DMS79 (cell line): ENCODE data around the gene NPIPB8.
"Not testable (repeated sequence)": the region's sequence is repeated elsewhere in the genome, so short reads cannot be mapped to it uniquely, and the experiment has no call there.

ENCODE experiments used
- DNase-seq: peaks from one replicate; lab custom pipeline; 2025; lab: John Stamatoyannopoulos, UW

NPIPB8 gene

DNA sequence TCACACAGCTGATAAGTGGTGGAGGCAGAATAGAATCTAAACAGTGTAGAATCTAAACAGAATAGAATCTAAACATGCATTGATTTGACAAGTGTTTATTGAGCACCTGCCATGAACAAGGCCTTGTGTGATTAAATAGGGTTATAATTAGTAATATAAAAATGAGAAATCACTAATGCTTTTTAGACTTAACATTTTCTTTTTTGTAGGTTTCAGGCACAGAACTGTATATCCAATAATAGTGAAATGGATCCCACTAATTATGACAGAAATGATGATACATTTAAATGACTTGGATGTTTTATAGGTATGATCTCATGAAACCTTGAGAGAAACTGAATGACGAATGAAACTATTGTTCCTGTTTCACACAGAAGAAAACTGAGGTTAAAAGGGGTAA, at the start of gene NPIPB8:
Gene NPIPB8, plus strand, starts transcription at position 301 of the 400 bp plus-strand sequence. CDS start 296 bp downstream, outside the sequence.
- not testable (repeated sequence) for DNase-seq

DNA sequence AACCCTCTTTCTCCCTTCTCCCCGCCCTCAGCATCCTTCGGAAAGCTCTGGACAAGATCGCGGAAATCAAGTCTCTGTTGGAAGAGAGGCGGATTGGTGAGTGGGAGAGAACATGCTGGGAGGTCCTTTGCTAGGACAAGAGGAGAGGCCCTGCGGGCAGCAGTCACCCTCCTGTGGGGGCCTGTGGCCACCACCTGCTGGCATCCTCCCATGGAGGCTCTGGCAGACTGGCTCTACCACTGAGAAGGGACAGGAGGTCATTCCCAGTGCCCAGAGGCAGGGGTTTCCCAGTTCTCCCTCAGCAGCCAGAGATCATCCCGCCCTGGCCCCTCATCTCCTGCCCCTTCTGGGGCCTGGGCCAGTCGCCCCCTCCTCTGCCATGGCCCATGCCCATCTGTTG, 48.8 kb upstream of the NPIPB8 start:
- DNase-seq: no peak

DNA sequence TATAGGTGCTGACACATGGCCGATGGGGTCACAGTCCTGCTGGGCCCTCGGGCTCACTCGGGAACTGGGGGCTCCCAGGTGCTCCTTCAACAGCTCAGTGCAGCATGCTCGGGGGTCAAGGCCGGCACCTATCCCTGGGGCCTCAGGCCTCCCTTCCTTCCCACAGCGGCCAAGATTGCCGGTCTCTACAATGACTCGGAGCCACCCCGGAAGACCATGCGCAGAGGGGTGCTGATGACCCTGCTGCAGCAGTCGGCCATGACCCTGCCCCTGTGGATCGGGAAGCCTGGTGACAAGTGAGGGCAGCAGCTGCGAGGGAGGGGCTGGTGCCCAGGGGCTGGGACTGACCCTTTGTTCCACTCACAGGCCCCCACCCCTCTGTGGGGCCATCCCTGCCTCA, 47.9 kb upstream of the NPIPB8 start:
- no peak for DNase-seq

DNA sequence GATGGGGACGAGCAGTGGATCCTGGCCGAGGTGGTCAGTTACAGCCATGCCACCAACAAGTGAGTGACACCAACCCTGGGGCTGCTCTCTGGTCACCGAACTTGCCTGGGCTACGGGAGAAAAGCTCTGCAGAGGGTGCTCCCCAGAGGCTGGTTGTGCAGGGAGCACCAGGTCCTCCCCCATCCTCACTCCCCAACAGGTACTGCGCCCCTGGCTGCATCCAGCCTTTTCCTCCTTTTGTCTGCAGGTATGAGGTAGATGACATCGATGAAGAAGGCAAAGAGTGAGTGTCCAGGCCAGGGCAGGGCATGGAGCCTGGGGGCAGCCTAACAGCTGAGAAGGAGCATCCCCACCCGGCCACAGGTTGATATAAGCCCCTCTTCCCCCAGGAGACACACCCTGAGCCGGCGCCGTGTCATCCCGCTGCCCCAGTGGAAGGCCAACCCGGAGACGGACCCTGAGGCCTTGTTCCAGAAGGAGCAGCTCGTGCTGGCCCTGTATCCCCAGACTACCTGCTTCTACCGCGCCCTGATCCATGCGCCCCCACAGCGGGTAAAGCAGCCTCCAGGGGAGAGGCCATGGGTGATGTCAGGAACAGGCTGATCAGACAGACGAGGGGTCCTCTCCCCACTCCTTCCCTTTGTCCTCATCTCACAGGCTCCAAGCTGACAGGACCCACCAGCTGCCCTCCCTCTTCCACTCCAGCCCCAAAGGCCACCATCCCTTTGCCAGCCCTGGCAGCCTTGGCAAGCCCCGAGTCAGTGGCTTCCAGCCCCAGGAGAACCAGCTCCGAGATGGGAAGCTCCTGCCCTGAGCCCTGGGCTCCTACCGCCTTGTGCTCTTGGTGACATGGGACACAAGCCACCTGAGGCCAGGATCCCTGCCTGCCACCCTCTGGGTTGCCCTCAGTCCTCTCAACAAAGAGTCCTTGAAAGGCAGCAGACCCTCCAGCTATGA, 47.2 kb upstream of the NPIPB8 start:
- no peak for DNase-seq

DNA sequence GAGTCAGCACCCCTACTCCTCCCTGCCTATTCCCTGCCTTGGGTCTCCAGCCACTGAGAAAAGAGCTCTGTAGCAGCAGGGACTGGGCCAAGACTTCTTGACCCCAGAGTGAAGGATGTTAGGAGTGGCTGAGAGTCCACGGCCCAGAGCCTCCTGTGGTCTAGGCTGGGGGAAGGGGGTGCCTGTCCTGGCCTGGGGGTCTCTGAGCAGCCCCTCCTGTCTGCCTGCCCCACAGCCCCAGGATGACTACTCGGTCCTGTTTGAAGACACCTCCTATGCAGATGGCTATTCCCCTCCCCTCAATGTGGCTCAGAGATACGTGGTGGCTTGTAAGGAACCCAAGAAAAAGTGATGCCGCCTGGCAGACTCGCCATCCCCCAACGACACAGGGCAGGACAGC, 46.5 kb upstream of the NPIPB8 start:
- DNase-seq: no peak

DNA sequence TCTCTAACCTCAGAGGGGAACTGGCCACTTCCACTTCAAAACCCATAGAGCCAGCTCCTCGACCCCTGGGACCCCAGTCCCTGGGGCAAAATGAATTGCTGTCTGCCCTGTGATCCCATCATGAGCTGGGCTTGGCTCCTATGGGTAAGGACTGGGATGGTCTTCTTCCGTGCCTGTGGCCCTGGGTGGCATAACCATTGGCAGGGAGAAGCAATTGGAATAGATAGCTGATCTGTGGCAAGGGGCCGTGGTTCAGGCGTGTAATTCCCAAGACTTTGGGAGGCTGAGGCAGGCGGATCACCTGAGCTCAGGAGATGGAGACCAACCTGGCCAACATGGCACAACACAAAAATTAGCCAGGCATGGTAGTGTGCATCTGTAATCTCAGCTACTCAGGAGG, 45.4 kb upstream of the NPIPB8 start:
- DNase-seq: no peak

DNA sequence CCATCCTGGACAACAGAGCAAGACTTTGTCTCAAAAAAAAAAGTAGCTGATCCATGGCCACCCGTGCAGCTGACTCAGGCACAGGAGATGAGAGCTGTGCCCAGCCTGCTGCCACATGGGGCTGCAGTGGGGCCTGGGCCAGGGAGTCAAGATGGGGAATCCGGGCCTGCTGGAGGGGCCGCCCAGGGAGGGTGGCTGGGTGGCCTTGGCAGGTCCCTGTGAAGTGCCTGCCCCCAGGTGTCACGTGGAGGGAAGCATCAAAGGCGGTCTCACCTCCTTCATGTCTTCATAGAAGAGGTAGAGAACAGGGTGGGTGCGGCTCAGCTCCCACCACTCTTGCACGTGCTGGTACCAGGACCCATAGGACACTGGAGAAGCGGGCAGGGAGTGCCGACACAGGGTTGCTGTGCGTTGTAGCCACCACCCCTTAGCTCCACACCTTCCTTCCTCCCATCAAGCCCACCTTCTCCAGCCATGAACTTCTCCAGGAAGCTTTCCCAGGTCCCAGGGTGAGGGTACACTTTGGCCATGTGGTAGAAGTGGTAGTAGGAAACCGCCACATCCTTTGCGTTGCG, 44.8 kb upstream of the NPIPB8 start:
- DNase-seq: no peak

DNA sequence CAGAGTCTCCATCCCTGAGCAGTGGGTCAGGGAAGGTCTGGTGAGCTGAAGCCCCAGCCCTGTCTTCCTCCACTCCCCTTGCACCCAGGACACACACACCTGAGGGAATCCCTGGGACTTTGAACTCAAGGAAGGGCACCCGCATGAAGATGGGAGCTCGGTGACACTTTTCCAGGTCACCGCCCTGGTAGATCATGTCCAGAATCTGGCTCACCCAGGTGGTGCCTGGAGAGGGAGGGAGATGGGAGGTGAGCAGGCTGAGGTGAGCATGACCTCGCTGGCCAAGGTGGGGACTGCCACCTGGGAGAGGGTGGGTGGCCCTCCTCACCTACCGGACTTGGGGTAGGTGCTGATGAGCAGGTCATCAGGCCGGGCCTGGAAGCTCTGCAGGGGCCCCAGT, 42.4 kb upstream of the NPIPB8 start:
- DNase-seq: not testable (repeated sequence)

DNA sequence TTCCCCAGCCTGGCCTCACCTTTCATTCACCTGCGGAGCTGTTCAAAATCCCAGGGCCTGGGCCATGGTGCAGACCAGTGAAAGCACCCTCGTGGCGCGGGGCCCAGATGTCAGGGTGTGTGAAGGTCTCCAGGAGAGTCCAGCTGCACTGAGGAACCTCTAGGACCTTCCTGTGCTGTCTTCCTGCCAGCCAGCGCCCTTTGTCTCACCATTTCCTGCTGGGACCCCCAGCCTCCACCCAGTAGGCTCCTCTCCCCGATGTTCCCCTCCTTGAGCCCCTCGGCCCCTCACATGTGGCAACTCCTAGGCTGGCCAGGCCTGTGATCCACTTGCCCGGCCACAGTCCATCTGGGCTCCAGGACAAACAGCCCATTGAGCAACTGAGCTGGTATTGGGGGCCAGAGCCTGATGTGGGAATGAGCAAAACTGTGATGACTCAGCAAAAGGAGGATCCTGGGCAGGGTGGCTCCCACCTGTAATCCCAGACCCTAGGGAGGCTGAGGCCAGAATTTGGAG, 41.7 kb upstream of the NPIPB8 start:
- DNase-seq: no peak

DNA sequence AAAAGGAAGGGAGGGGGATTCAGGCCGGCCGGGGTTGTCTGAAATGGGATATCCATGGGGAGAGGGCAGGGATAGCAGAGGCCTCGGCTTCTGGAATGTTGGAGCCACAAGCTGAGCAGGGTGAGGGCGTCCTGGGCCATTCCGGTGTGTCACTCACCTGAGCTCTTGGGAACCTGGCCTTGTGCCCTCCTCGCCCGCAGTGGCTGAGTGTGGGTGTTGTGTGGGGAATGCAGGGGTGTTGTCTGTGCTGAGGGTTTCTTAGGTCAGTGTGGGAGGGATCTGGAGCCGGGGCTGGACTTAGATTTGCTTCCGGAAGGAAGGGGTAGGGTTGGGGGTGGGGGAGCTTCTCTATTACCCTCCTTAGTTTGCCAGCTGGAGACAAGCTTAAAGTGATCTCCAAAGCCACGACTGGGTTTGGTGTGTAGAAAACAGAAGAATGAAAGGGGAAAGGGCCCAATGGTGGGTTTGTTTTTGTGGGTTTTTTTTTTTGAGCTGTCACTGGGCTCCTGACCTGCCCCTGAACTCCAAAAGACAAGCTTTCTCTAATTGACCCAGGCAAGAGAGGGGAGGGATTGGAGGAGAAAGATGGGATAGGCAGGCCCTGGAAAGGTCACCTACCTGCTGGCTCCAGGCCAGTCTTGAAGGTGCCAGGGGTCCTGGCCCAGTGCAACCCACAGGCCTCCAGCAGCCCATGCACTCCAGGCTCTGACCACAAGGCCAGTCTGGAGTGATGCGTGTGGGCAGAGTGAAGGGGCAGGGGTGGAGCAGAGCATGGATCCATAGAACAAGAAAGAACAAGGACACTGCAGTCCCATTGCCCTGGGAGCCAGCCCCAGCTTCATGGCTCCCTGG, 40.8 kb upstream of the NPIPB8 start, which contains the start of gene SULT1A2:
Gene SULT1A2, minus strand, starts transcription at position 211 of the 852 bp plus-strand sequence. CDS start 1,120 bp downstream, outside the sequence.
- DNase-seq: no peak

DNA sequence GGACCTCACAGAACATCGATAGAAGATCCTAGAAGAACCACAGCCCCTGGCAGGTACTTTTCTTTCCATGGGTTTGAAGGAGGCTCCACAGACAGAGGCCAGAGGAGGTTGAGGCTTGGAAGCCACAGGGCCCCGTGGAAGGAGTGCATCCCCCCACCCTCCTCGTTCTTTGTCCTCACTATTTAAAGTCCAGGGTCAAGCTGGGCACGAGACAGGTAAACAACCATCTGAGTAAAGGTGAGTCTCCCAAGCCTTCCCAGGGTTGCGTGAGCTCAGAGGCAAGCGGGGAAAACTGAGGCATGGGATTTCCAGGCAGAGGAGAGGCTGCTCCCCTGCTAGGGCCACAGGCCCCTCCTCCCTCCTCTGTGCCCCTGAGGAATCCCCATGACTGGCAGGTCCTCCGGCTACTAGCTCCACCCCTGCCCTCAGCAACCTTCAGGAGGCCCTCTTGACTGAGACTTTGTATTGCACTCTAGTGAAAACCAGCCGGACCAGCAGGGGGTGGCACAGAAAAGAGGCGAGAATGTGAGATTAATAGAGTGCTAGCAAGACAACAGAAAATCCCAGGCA, 40.1 kb upstream of the NPIPB8 start:
- DNase-seq: no peak

DNA sequence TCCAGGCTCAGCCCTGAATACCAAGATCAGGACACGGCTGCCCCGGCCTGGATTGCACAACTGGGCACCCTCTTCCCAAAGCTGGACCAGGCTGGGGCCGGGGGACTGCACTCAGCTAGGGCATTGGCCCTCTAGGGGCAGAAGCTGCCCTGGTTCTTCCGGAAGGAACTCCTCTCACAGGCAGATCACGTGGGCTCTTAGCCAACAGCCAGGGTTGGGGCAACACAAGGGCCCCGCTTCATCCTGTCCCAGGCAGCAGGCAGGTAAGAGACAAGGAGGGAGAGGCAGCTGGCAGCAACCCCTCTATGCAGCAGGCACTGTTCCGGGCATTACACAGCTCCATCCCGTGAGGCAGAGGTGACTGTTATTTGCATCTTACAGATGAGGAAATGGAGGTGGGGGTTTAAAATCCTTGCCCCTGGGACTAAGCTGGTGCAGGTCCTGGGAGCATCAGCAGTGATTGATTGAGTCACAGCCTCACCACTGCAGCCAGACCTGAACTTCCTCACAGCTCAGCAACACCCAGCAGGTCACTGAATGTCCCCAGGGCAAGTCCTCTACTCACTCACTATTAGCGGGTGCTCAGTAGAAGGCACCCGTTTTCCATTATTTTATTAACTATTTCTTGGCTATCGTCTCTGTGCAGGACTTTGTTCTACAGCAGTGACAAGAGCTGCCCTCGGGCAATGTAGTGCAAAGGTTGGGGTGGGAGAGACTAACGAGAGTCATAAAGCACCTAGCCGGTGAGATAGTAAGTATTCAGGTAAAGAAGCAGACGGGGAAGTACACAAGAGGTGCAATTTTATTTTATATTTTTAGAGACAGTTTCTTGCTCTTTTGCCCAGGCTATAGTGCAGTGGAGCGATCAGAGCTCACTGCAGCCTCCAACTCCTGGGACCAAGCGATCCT, 38.2 kb upstream of the NPIPB8 start:
- DNase-seq: not testable (repeated sequence)

DNA sequence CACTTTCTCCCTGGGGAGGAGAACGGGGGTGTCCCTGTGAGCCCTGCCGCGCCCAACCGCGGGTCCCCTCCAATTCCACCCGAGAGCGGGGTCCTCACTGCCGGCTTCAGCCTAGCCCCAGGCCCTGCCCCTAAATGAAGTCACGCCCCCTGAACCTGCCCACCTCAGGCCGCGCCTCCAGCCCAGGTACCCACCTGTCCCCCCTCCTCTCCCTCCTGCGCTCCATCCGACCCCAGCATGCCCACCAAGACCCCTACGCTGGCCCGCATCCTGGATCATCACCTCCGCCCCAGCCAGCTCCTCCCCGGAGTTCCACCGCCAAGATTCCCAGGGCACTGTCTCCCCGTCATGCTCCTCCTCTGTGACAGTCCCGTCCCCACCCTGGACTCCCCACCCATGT, 36.9 kb upstream of the NPIPB8 start:
- not testable (repeated sequence) for DNase-seq

DNA sequence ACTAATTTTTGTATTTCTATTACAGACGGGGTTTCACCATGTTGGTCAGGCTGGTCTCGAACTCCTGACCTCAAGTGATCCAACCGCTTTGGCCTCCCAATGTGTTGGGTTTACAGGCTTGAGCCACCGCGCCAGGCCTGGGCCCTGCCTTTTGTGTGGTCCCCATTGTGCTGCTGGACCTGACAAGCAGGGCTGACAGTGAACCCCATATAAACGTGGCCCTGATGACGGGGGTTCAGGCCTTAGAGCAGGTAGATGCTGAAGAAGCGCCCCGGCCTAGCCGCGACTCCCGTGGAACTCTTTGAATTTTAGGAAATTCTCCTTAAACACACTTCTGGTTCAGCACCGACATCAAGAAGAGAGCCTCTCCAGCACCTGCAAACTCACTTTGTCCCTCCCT, 36.3 kb upstream of the NPIPB8 start:
- DNase-seq: not testable (repeated sequence)

DNA sequence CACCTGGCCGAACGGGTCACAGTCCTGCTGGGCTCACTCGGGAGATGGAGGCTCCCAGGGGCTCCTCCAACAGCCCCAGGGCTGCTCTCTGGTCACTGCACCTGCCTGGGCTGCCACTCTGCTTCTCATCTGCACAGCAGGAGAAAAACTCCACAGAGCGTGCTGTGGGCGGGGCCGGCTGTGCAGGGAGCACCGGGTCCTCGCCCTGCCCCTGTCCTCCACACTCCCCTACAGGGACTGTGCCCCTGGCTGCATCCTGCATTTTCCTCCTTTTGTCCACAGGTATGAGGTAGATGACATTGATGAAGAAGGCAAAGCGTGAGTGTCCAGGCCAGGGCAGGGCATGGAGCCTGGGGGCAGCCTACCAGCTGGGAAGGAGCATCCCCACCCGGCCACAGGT, 35.8 kb upstream of the NPIPB8 start:
- not testable (repeated sequence) for DNase-seq

DNA sequence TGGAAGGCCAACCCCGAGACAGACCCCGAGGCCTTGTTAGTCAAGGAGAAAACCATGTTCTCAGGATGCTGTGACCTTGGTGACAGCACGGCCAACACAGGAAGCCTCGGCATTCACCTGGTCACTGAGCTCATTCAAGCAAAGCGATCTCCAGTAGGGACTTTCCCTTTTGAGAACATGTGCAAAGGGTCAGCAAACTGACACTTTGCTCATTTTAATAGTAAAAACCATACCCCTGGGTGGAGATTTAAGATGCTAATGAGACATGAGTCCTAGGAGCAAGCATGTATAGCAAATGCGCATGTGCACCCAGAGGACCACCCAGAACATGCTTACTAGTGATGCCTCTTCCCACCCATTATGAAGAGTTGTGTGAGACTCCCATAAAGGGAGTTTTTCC, 35.3 kb upstream of the NPIPB8 start:
- no peak for DNase-seq

DNA sequence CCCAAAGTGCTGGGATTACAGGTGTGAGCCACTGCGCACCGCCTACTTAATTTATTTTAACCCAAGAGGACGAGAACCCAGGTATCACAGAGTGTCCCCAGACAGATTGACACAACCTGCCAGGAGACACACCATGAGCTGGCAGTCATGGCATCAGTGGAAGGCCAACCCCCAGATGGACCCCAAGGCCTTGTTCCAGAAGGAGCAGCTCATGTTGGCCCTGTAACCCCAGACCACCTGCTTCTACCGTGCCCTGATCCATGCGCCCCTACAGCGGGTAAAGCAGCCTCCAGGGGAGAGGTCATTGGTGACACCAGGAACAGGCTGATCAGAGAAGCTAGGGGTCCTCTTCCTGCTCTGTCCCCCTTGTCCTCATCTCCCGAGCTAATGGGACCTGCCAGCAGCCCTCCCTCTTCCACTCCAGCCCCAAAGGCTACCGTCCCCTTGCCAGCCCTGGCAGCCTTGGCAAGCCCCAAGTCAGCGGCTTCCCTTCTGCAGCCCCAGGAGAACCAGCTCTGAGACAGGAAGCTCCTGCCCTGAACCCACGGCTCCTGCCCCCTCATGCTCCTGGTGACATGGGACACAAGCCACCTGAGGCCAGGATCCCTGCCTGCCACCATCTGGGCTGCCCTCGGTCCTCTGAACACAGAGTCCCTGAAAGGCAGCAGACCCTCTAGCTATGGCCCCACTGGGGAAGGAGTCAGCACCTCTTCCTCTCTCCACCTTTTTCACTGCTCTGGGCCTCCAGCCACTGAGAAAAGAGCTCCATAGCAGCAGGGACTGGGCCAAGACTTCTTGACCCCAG, 34.3 kb upstream of the NPIPB8 start:
- no peak for DNase-seq

DNA sequence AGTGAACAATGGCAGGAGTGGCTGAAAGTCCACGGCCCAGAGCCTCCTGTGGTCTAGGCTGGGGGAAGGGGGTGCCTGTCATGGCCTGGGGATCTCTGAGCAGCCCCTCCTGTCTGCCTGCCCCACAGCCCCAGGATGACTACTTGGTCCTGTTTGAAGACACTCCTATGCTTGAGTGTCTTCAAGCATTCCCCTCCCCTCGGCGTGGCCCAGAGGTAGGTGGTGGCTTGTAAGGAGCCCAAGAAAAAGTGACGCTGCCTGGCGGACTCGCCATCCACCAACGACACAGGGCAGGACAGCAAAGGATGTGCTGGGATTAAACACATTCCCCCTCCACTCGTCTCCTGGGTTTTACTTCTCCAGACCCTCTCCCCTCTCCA, 33.7 kb upstream of the NPIPB8 start:
- DNase-seq: no peak

DNA sequence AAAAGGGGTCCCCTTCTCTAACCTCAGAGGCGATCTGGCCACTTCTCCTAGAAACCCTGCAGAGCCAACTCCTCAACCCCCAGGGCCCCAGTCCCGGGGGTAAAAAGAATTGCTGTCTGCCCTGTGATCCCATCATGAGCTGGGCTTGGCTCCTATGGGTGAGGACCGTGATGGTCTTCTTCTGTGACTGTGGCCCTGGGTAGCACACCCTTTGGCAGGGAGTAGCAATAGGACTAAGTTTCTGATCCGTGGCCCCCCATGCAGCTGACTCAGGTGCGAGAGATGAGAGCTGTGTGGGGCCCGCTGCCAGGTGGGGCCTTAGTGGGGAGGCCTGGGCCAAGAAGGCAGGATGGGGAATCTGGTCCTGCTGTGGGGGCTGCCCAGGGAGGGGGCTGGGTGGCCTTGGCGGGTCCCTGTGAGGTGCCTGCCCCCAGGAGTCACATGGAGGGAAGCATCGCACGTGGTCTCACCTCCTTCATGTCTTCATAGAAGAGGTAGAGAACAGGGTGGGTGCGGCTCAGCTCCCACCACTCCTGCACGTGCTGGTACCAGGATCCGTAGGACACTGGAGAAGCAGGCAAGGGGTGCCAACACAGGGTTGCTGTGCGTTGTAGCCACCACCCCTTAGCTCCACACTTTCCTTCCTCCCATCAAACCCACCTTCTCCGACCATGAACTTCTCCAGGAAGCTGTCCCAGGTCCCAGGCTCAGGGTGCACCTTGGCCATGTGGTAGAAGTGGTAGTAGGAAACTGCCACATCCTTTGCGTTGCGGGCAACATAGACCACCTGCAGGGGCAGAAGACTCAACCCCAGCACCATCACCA, 31.4 kb upstream of the NPIPB8 start:
- DNase-seq: no peak
